Stimulated activated CD8-positive, alpha-beta memory T cell treated with anti-CD3 and anti-CD28 coated beads, Interleukin-2, amount 100 ng/mL, for 1 hour (primary cell): ENCODE results near the gene IYD.
A peak's percentile ranks its signal among the peaks of the same experiment; 100 is the strongest.

Source experiments
- DNase-seq, 2 donors: peaks; one replicate each; pipeline ENCODE4 v3.0.0-alpha.2; 2020; ENCODE audit warnings: low read depth in 2 of 2

IYD gene

GRCh38 chr6:150394899-150395295 is 26.1 kb downstream of the IYD start:
- DNase-seq, result no peak

- DNase-seq, result no peak
Observed at GRCh38 chr6:150395388-150396009, 26.7 kb downstream of the IYD start.

GRCh38 chr6:150403458-150404246 is 34.8 kb downstream of the IYD start:
- DNase-seq, result no peak

GRCh38 chr6:150406948-150407347 is 38.1 kb downstream of the IYD start:
- no peak for DNase-seq

GRCh38 chr6:150408842-150409241 is 40.0 kb downstream of the IYD start:
- no peak for DNase-seq

GRCh38 chr6:150409576-150410066 is 40.8 kb downstream of the IYD start:
- DNase-seq, result no peak

GRCh38 chr6:150410399-150410798 is 41.6 kb downstream of the IYD start:
- DNase-seq, result no peak

GRCh38 chr6:150410906-150411305 is 42.1 kb downstream of the IYD start:
- no peak for DNase-seq

- DNase-seq, result no peak
Observed at GRCh38 chr6:150412221-150412620, 43.4 kb downstream of the IYD start.

GRCh38 chr6:150413198-150413597 is 44.4 kb downstream of the IYD start:
- DNase-seq, result no peak

- no peak for DNase-seq
Observed at GRCh38 chr6:150413781-150414281, 45.0 kb downstream of the IYD start.

- no peak for DNase-seq
Observed at GRCh38 chr6:150416128-150416527, 47.3 kb downstream of the IYD start.

- DNase-seq, result no peak
Observed at GRCh38 chr6:150417250-150417649, 48.4 kb downstream of the IYD start.

- no peak for DNase-seq
Observed at GRCh38 chr6:150417899-150418826, 49.4 kb downstream of the IYD start.

GRCh38 chr6:150418827-150419594 is 50.2 kb downstream of the IYD start:
- DNase-seq, result peak; percentile 14 to 26

- no peak for DNase-seq
Observed at GRCh38 chr6:150420428-150420827, 51.6 kb downstream of the IYD start.

- no peak for DNase-seq
Observed at GRCh38 chr6:150420926-150421325, 52.1 kb downstream of the IYD start.

GRCh38 chr6:150425508-150425907 is 56.7 kb downstream of the IYD start:
- DNase-seq, result no peak

- no peak for DNase-seq
Observed at GRCh38 chr6:150426198-150426597, 57.4 kb downstream of the IYD start.

GRCh38 chr6:150427037-150427602 is 58.3 kb downstream of the IYD start:
- DNase-seq, result no peak

GRCh38 chr6:150427843-150428242 is 59.0 kb downstream of the IYD start:
- DNase-seq, result no peak
